GM19043 (cell line): ENCODE results near the gene NDUFA9.

ENCODE experiments used
- ATAC-seq: cut with Tn5 transposase; IDR thresholded peaks from one replicate; pipeline ENCODE4 v1.9.1; 2021; ENCODE audit warnings: low read depth; ENCODE audit not compliant: unreplicated experiment

The NDUFA9 gene

DNA sequence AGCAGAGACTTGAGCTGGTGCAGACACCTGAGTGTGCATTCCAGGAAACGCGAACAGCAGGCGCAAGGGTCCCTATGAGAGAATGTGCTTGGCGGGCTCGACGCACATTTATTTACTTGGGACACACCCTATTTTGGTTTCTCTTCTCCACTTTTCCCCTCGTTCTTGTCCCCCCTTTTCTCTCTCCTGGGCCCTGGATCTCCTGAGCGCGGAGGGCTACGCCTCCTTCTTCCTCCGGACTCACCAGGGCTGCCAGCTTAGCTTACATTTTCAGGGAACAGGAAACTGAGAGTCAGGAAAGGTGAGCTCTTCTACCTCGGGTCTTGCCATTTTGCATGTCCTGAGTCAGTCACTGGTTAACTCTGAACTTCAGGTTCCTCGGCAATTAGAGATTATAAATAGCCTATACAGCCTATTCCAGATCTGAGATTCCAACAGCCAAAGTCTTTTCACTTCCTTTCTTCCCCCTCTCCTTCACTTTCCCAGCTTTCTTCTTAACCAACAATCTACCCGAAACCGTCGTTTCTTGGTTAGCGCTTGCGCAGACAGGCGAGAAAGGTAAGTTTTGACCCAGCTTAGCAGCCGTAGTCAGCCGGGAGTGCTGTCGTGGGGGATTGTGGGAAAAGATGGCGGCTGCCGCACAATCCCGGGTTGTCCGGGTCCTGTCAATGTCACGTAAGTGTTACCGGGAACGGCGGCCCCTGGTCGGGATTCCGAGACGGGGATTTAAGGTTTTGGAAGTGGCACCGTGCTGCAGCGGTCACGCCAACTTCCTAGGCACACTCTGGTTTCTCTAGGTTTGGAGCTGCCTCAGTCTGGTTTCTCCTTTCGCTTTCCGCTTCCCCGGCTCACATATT is at the start of gene NDUFA9, which contains the start of gene AKAP3:
Gene NDUFA9 (plus strand): TSS at position 614 of the 857 bp plus-strand sequence. CDS start 13 bp downstream, at position 627.
Gene AKAP3 (minus strand): TSS at position 551 of the 857 bp plus-strand sequence. CDS start 10,855 bp downstream, outside the sequence.
- peak; percentile 67 for ATAC-seq

DNA sequence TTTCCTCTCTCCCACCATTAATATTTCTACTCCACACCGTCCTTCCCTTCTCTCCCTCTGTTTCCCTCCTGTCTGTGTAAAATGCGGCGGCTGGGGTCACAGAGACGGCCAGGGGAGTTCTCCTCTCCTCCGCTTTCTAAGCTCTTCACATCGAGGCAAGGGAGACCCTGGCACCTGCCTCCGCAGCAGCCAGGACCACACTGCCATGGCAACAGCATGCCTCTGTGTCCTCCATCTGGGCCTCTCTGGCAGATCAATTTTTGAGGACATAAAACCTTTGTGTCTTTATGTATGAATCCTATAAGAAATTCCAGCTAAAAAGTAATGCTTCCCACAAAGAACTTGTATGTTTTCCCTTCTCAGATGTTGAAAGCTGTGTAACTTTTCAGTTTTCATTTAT is 45.5 kb upstream of the NDUFA9 start:
- no peak for ATAC-seq

DNA sequence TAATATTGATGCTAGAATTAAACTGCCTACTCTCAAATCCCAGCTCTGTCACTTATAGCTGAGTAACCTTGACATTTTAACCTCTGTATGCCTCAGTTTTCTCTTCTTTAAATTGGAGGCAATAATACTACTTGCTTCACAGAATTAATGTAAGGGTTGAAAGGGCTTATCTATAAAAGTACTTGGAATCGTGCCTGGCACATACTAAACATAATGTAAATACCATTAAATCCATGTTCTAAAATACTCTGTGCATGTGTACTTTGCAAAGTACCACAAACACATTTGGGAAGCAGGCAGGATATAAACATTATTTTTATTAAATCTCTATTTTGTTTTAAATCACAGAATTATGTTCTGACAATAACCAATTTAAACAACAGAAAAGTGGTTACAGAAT is 45.0 kb upstream of the NDUFA9 start:
- no peak for ATAC-seq

DNA sequence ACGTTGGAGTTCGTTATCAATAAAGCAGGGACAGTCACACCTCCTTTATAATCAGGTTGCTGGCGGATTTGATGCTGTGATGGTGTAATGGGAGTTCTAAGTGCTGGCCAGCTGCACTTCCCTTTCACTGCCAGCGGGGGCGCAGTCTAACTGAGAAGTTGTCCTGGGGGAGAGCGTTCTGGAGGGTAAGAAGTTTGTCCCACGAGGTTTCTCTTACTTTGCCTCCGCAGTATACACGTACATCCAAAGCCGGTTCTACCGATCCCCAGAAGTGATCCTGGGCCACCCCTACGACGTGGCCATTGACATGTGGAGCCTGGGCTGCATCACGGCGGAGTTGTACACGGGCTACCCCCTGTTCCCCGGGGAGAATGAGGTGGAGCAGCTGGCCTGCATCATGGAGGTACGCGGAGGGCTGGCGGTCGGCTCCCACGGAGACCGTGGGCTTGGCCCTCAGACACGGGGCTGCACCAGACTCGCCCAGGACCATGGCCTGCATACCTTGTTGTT is 44.2 kb upstream of the NDUFA9 start:
- peak; percentile 86 for ATAC-seq

DNA sequence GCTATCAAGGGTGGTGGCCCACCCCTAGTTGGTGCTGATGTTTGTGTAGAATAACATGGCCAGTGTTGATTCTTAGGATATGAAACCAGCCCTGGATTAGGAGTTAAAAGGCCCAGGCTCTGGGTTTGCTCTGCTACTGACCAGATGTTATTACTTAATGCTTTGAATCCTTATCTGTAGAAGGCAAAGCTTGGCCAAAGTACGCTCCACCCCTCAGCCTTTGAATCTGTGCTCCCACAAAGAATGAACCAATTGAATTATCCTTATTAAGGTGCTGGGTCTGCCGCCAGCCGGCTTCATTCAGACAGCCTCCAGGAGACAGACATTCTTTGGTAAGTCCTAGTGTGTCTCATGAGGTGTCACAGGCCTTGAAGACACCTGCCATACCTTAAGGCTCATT is 41.9 kb upstream of the NDUFA9 start:
- ATAC-seq, result no peak

DNA sequence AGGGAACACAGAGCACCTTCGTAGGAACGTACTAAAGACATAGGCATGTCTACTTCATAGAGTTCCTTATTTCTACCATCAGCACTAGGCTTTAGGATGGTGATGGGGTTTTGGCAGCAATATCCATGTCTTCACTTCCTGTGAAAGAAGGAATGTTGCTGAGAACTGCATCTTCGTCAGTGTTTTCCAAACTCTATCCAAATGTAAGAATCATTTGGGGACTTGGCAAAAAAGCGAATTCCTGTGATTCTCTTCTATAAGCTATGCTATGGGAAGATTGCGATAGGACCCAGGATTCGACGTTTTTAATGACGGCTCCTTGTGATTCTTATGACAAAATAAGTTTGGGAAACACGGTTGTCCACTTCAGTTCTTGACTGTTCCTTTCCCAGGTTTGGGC is 39.8 kb upstream of the NDUFA9 start:
- no peak for ATAC-seq

DNA sequence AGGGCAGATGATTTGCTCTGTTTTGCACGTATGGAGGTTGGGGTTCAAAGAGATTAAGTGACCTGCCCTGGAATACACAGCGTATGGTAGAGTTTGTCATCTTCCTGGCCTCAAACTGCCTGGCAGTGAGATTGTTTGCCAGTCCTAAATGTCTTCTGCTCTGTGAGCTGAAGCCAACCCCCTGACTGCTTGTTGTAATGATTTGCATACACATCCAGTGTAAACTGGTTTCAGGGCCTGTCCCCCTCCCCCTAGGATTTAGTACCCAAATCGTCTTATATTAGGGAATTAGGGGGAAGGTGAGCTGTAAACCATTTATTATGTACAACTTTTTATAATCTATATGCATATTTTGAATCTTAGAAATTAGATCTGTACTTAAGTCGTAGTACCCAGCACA is 38.4 kb upstream of the NDUFA9 start:
- ATAC-seq, result no peak

DNA sequence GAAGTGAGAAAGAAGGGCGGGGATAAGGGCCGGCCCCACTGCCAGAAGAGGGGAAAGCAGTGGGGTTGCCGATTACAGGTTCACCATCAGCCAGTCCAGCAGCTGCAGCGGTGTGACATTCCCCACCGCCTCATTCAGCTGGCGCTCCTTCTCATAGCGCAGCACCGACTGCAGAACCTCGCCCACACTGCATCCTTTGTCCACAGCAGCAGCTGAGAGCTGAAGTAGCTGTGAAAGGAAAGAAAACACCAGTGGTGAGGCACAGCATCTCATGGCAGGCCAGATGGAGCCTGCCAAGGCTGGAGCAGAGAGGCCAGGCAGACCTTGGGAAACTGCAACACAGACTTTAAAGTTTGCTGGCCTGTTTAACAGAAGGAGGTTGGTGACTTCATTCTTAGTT is 33.2 kb upstream of the NDUFA9 start:
- no peak for ATAC-seq

DNA sequence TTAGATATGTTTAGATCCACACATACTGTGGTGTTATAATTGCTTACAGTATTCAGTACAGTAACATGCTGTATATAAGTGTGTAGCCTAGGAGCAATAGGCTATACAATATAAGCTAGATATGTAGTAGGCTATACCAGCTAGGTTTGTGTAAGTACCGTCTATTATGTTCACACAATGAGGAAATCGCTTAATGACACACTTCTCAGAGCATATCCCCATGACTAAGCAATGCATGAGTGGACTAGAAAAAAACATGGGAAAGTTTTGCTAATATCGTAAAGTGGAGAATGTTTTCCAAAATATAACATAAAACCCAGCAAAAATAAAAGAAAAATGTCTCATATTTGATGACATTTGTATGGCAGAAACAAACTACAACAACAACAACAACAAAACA is 27.4 kb upstream of the NDUFA9 start:
- no peak for ATAC-seq

DNA sequence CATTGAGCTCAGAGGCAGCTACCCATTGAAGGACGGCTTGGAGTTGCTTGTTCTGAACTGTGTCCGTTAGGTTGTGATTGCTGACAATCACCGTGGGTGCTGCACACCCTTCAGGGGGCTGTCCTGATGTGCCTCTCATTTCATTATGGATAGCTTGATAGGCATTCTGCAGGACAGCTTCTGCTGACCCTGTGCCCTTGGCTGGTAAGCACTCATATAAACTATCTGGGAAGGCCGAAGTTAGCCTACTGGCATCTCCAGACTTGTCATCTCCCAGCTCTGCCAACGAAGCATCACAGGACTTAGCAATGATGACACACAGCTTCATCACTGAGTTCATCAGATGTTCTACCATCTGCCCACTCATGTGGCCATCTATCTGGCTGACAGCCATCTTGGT is 22.4 kb upstream of the NDUFA9 start:
- ATAC-seq, result no peak

DNA sequence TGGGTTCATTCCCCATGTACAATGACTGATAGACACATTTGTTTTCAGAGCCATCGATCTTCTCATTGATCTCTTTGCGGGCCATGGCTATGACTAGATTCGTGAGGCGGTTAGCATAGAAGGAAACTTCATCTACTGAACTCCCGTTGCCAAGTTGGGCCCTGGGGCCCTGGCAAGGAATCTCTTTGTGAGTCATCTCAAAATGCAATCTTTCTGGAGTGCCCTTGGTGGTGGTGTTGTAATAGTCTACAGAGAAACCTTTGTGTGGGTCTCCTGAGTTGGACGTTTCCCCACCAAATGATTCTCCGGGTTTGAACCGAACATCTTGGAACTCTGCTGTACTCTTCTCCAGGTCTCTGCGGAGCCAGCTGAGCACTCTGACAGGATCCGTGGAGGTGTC is 20.5 kb upstream of the NDUFA9 start:
- no peak for ATAC-seq

DNA sequence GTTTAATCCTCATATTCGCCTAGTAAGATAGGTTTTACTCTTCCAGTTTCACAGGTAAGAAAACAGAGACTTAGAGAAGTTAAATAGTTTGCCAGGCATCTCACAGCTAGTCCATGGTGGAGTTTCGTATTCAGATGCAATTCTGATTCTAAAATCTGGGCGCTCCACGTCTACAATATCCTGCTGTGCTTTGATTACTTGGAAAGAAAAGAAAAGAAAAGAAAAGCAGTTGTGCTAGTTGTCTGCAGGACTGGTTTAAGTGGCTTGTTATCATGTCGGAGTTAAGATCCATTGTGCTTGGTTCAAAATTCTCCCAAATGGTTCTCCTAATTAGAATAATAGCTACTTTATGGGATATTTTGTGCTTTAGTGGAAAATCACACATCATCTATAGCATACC is 18.7 kb upstream of the NDUFA9 start:
- no peak for ATAC-seq

DNA sequence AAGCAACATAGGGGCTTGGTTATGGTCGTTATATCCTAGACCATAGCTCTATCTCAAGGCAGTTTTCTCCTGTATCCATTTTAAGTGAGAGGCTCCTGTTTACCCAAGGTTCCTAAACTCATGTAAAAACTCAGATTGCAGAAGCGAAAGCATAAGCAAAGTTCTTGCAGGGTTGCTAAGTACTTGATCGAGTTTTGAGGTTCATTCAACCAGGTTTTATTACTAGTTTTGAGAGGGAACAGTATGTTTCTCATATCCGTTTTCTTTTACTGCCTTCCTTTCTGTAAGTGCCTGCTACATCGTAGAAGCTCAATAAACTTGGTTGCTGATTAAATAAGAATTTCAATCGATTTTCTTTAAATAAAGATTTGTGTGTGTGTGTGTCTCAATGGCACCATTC is 5.2 kb upstream of the NDUFA9 start:
- peak; percentile 60 for ATAC-seq

DNA sequence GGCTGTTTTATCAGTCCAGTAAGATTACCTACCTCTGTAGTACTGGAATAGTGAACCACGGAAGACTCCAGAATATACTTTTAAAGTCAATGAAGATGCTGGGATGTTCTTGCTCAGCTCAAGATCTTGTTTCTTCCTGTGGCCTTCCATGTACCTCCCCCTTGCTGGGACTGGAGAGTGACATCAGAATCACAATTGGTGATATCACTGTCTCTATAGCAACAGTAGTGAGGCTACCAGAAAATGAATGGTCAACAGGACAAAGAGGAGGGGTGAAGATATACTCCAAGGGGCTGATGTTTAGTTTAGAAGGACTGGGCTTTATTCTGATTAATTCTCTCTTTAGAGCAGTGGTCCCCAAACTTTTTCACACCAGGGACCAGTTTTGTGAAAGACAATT is 3.9 kb upstream of the NDUFA9 start:
- no peak for ATAC-seq

DNA sequence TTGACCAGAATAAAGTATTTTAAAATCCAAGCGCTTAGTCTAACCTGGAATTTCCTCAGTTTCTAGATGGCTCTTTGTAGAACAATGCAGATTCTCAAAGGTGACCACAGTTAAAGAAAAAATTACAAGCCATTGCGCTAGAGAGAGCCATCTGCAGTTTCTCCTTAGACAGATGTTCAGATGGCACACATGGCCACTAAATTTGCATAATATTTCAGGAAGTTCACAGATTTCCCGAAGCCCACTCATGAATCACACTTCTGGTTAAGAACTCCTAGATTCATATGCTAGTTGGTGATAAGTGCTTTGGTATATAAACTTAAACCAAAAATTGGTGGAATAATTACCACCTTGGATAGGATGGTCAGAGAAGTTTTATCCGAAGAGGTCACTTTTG is 812 bp upstream of the NDUFA9 start:
- no peak for ATAC-seq

DNA sequence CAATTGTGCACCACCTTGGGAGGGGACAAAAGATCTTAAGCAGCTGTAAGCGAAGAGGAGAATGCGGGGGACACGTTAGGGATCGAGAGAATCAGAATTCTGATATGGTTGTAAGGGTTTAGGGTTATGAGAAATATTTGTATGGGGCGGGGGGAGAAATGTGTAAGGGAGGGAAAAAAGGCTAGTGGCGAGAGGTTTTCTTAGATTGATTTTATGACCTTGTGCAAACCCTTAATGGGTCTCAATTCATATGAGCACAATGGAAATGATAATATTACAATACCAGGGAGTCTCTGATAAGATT is 396 bp downstream of the NDUFA9 start:
- ATAC-seq, result no peak

DNA sequence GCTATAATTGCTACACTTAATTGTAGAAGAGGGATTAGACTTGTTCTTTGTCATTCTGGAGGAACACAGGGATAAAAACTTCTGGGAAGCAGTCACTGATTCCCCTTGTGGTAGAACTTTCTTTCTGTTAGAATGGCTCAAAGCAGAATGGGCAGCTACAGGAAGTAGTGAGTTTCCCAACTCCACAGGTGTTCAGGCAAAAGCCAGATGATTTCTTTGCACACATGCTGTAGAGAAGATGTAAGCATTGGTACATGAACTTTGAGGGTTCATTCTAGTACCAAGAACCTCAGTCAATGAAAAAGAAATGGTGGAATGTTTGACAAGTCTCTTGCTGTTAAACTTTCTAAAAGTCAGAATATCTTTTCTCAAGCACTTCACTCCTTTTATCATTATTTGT is 4.3 kb downstream of the NDUFA9 start:
- ATAC-seq, result no peak

DNA sequence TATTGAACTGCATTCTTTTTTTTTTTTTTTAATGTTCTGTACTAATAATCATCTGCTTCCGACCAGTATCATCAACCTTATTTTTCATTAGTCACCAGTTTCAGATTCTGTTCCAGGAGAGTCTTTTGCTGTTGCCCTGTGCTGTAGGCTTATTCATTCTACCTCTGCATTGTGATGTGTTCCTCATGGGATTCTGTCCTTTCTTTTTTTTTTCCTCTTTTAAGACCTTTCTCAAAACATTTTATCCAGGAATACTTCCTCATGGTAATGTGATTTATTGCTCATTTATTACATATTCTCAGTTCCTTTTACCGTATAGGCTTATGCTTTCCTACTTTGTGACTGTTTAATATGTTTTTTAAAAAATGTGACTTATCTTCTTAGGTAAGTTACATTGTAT is 4.8 kb downstream of the NDUFA9 start:
- no peak for ATAC-seq

DNA sequence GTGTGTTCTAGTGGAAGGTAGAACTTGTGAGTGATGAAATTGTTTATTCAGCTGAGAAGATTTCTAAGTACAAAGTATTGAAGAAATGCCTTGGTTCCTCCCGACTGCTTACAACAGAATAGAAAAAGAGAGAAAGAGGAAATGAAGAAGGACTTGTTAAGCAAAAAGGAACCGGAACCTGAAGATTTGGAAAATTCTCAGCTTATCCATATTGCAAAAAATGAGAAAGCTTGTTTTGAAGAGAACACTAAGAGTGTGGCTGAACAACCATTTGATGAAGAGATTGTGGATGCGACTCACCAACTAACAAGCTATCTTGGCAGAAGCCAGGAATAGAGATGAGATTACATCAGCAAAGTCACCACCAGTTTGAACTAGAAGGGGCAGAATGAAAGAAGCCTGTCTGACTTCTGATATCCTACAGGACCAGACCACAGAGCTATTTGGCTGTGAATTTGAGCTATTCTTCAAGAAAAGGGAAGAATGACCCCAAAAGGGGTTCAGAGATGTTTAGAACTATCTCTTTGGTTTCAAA is 15.1 kb downstream of the NDUFA9 start:
- no peak for ATAC-seq

DNA sequence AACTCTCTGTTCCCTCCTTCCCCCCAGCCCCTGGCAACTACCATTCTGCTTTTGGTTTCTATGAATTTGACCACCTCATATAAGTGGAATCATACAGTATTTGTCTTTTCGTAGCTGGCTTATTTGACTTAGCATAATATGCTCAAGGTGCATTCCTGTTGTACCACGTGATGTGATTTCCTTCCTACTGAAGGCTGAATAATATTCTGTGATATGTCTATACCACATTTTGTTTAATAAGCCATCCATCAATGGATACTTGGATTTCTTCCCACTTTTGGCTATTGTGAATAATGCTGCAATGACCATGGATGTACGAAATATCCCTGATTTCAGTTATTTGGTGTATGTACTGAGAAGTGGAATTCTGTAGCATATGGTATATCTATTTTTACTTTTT is 16.3 kb downstream of the NDUFA9 start:
- ATAC-seq, result no peak

DNA sequence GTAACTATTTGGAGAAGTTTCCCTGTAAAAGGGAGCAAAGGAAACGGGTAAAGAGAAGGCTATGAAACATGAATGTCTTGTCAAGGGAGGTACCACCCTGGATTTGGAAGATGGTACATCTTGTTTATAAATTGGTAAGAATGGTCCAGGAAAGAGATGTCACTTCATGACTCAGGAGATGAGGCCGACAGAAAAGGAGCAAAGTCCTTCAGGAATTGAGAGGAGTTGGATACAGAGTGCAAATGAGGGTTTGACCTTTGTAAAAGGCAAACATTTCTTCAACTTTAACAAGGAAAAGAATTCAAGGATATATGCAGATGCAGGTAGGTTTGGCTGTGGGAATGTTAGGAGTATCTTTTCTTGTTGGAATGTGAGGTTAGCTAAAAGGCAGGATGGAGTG is 30.8 kb downstream of the NDUFA9 start:
- no peak for ATAC-seq

DNA sequence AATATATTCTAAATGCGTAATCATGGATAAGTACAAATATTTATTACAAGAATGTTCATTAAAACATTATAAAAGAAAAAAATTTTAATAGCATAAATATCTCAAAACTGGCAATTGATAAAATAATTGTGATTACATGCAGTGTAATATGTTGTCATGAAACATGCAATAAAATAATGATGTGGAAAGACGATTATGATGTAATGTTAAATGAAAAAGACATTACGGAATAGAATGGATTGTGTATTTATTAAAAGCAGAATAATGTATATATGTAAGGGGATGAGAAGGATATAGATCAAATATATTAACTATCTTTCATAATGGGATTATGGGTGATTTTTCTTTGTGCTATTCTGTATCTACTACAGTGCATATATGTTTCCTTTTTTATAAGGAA is 32.8 kb downstream of the NDUFA9 start:
- no peak for ATAC-seq
